C1 segment of cervical spinal cord (tissue), 14 donors: ENCODE data around the gene MARK1.
A peak's percentile ranks its signal among the peaks of the same experiment; 100 is the strongest.

Source experiments
- DNase-seq, 14 donors: peaks; one replicate each; lab custom pipeline; 2025; lab: John Stamatoyannopoulos, UW

MARK1 gene

GRCh38 chr1:220528679-220529501, 954 bp downstream of the MARK1 start:
- peak in 11 of 14 donors; percentile 8 to 66 (median 42) for DNase-seq

GRCh38 chr1:220529521-220530020, 1.6 kb downstream of the MARK1 start:
- peak in 1 of 14 donors; percentile 25 for DNase-seq

- no peak for DNase-seq
These were observed 5.7 kb downstream of the MARK1 start for GRCh38 chr1:220533504-220534109.

- no peak for DNase-seq
These were observed 17.0 kb downstream of the MARK1 start for GRCh38 chr1:220544901-220545303.

GRCh38 chr1:220550811-220551399, 23.0 kb downstream of the MARK1 start:
- DNase-seq: no peak

GRCh38 chr1:220551718-220552117, 23.8 kb downstream of the MARK1 start:
- DNase-seq: no peak

GRCh38 chr1:220552672-220553260, 24.8 kb downstream of the MARK1 start:
- no peak for DNase-seq

- no peak for DNase-seq
These were observed 28.7 kb downstream of the MARK1 start for GRCh38 chr1:220556641-220557040.

- no peak for DNase-seq
These were observed 35.6 kb downstream of the MARK1 start for GRCh38 chr1:220563564-220563963.

- DNase-seq: no peak
These were observed 36.3 kb downstream of the MARK1 start for GRCh38 chr1:220564216-220564615.

- DNase-seq: no peak
These were observed 37.7 kb downstream of the MARK1 start for GRCh38 chr1:220565670-220566069.

GRCh38 chr1:220566869-220567268, 38.9 kb downstream of the MARK1 start:
- no peak for DNase-seq

- no peak for DNase-seq
These were observed 44.5 kb downstream of the MARK1 start for GRCh38 chr1:220572416-220572815.

- no peak for DNase-seq
These were observed 45.9 kb downstream of the MARK1 start for GRCh38 chr1:220573836-220574235.

- DNase-seq: no peak
These were observed 48.0 kb downstream of the MARK1 start for GRCh38 chr1:220575718-220576497.

- DNase-seq: no peak
These were observed 50.0 kb downstream of the MARK1 start for GRCh38 chr1:220577926-220578325.

- no peak for DNase-seq
These were observed 51.4 kb downstream of the MARK1 start for GRCh38 chr1:220579317-220579716.

- DNase-seq: no peak
These were observed 64.8 kb downstream of the MARK1 start for GRCh38 chr1:220592714-220593113.

GRCh38 chr1:220594356-220594755, 66.4 kb downstream of the MARK1 start:
- no peak for DNase-seq

GRCh38 chr1:220595179-220595578, 67.2 kb downstream of the MARK1 start:
- no peak for DNase-seq

- DNase-seq: no peak
These were observed 77.0 kb downstream of the MARK1 start for GRCh38 chr1:220604926-220605325.
